Measurements from ENCODE around the gene CD300LG. TPM values are rescaled to one million over a fixed set of nuclear protein-coding genes. Genes with fewer than 3 reads are reported as not detected.

Gene CD300LG
- total RNA-seq, 1 experiment from 2014 or later, result not detected

DNA sequence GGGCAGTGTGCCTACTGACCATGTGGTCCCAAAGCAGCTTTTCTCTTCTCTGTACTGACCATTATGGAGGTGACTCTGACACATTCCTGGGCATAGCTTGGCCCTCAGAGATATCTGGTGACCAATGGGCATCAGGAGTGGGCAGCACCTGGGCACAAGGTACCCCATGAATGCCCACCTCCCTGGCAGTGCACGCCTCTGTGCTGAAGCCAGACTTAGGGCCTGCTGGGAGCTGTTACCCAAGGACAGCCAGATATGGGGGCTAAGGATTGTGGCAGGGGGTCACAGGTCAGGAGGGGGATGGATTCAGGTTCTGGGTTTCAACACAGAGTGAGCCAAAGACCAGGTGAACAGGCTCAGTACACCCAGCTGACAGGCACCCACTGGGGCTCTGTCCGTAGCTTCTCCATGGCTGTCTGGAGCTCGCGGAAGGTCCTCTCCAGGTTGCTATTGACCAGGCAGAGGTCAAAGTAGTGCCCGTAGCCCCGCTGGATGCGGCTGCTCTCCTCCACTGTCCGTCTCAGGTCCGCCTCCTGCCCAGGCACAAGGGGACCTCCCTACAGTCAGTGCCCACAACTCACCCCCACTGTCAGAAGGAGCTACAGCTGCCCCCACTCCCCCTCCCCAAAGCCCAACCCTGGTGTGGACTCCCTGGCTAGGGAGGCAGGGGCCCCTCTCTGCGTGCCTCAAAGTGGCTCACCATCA lies 30.6 kb downstream of the CD300LG start:
- no peaks in the 10 kb centered on the region for H3K36me3 ChIP-seq (ENCODE audit: insufficient read depth, low read length, poor library complexity, severe bottlenecking)
- intact Hi-C loops (cut with micrococcal nuclease; ENCODE audit: unreplicated experiment), result loop anchor here (2.0 kb wide), 1 partner anchor 117 kb away; no protein-coding TSS in a partner anchor
- TF ChIP-seq, protein P1, sequence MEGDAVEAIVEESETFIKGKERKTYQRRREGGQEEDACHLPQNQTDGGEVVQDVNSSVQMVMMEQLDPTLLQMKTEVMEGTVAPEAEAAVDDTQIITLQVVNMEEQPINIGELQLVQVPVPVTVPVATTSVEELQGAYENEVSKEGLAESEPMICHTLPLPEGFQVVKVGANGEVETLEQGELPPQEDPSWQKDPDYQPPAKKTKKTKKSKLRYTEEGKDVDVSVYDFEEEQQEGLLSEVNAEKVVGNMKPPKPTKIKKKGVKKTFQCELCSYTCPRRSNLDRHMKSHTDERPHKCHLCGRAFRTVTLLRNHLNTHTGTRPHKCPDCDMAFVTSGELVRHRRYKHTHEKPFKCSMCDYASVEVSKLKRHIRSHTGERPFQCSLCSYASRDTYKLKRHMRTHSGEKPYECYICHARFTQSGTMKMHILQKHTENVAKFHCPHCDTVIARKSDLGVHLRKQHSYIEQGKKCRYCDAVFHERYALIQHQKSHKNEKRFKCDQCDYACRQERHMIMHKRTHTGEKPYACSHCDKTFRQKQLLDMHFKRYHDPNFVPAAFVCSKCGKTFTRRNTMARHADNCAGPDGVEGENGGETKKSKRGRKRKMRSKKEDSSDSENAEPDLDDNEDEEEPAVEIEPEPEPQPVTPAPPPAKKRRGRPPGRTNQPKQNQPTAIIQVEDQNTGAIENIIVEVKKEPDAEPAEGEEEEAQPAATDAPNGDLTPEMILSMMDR (conservative IDR thresholded peaks at IDR 0.05; ENCODE audit: low read depth, low read length), result no peak
- TF ChIP-seq EZH2 (IDR thresholded peaks at IDR 0.05; ENCODE audit: borderline replicate concordance, low read depth, low read length, poor library complexity, severe bottlenecking), result no peak
- no TSS peak for BruUV-seq (replicated peaks)
- no peak overlapping the region for H3K27ac ChIP-seq (ENCODE audit: low read depth, low read length, poor library complexity, severe bottlenecking)
- ChIA-PET CTCF (interaction anchor here (1.0 kb wide), 1 partner anchor 238 kb away, joined by 4 read pairs; no protein-coding TSS in a partner anchor), POLR2A (ENCODE audit: low non-redundant PET) (no interaction called here)
- H3K4me1 ChIP-seq (ENCODE audit: insufficient read depth, low read length, poor library complexity, severe bottlenecking), result no peaks in the 10 kb centered on the region
- no peak overlapping the region for H3K4me3 ChIP-seq (ENCODE audit: low read depth, low read length, poor library complexity, severe bottlenecking)
- no peak for DNase-seq (ENCODE audit: low spot score)
- H3K27me3 ChIP-seq (replicated peaks; ENCODE audit: insufficient read depth, low read depth, low read length, poor library complexity), result no peaks in the 10 kb centered on the region
- H3K9me3 ChIP-seq (ENCODE audit: low read depth, low read length, poor library complexity, severe bottlenecking), result no peaks in the 10 kb centered on the region

DNA sequence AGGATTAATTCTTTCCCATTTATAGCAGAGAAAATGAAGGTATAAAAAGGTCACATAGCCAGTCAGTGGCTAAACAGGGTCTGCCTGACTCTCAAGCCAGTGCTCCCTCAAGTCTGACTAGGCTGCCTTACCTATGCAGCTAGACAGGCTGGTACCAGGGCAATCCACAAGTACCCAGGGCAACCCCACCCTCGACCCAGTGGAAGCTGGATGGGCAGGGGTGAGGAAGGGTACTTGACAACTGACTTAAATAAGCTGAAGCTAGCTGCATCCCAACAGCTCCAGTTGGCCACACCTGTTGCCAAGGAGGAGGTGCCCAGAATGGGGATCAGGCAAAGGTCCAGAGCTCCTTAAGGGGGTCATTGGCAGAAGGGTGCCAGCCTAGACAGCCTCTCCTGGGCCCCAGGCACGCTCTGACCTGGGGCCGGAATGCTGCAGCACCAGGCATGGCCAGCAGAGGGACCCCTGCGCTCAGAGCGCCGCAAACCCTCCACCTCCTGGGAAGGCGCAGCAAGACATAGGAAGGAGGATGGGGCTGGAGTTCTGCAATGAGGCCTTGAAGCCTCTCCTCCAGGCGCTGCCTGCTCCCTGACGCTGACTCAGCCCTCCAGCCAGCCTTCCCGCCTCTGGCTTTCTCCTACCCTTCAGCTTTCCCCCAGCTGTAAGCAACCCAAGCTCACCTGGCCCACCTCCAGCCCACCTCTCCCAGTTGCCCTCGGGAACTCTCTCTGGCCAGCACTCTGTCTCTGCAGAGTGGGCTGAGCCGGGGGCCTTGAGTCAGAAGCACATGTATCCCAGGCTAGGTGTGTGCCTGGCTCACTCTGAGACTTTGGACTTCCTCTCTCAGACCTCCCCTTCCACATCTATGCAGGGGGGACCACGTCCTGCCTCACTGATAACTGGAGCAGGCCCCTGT lies 31.5 kb downstream of the CD300LG start:
- POLR2A ChIA-PET (ENCODE audit: low non-redundant PET), result no interaction called here
- no peaks in the 10 kb centered on the region for H3K9me3 ChIP-seq (ENCODE audit: low read depth, low read length, poor library complexity, severe bottlenecking)
- no peak overlapping the region for H3K4me3 ChIP-seq (ENCODE audit: low read depth, low read length, poor library complexity, severe bottlenecking)
- BruUV-seq (replicated peaks), result no TSS peak
- DNase-seq (ENCODE audit: low spot score), result peak; percentile 76
- no peaks in the 10 kb centered on the region for H3K27me3 ChIP-seq (replicated peaks; ENCODE audit: insufficient read depth, low read depth, low read length, poor library complexity)
- no peaks in the 10 kb centered on the region for H3K36me3 ChIP-seq (ENCODE audit: insufficient read depth, low read length, poor library complexity, severe bottlenecking)
- no peaks in the 10 kb centered on the region for H3K4me1 ChIP-seq (ENCODE audit: insufficient read depth, low read length, poor library complexity, severe bottlenecking)
- intact Hi-C loops (cut with micrococcal nuclease; ENCODE audit: unreplicated experiment), result loop anchor here (2.0 kb wide), 1 partner anchor 116 kb away; no protein-coding TSS in a partner anchor
- TF ChIP-seq, protein P1 (conservative IDR thresholded peaks at IDR 0.05; ENCODE audit: low read depth, low read length), result peak; percentile 79
- TF ChIP-seq EZH2 (IDR thresholded peaks at IDR 0.05; ENCODE audit: borderline replicate concordance, low read depth, low read length, poor library complexity, severe bottlenecking), result no peak
- no peak overlapping the region for H3K27ac ChIP-seq (ENCODE audit: low read depth, low read length, poor library complexity, severe bottlenecking)
- CTCF ChIA-PET, result interaction anchor here (0.6 to 1.0 kb wide), 2 partner anchors 38 to 237 kb away, joined by 4 read pairs; no protein-coding TSS in a partner anchor

DNA sequence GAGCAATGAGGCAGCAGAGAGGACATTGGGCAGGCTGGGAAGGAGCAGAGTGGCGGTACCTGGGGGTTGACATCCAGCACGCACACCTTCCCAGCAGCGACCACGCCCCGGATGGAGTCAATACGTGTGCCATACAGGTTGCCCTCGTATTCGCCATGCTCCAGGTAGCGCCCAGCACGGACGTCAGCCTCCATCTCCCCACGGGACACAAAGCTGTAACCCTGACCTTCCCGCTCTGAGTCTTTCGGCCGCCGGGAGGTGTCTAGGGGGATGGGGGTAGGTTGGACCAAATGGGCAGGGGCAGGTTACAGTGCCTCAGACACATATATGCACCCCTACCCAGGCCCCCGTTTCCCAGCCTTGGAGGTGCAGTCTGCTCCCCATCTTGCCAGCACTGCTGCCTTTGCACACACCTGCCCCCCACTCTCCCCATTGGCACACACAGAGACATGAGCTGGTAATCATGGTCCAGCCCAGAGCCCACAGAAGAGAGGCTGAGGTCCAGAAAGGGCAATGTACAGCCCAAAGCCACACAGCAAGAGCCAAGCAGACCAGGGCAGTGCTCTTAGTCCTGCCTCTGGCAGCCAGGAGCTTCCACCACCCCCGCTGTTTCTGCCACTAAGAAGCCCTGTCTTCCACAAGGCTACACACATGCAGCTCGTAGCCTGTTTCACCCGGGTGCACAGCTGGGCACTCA lies 32.9 kb downstream of the CD300LG start:
- no peak for DNase-seq (ENCODE audit: low spot score)
- POLR2A ChIA-PET (ENCODE audit: low non-redundant PET), result no interaction called here
- CTCF ChIA-PET, result interaction anchor here (0.6 kb wide), 2 partner anchors 28 to 114 kb away, joined by 5 to 7 read pairs; no protein-coding TSS in a partner anchor
- no peaks in the 10 kb centered on the region for H3K4me1 ChIP-seq (ENCODE audit: insufficient read depth, low read length, poor library complexity, severe bottlenecking)
- intact Hi-C loops (cut with micrococcal nuclease; ENCODE audit: unreplicated experiment), result loop anchor here (2.0 kb wide), 1 partner anchor 115 kb away; no protein-coding TSS in a partner anchor
- H3K27me3 ChIP-seq (replicated peaks; ENCODE audit: insufficient read depth, low read depth, low read length, poor library complexity), result no peaks in the 10 kb centered on the region
- BruUV-seq (replicated peaks), result no TSS peak
- no peaks in the 10 kb centered on the region for H3K9me3 ChIP-seq (ENCODE audit: low read depth, low read length, poor library complexity, severe bottlenecking)
- H3K4me3 ChIP-seq (ENCODE audit: low read depth, low read length, poor library complexity, severe bottlenecking), result no peak overlapping the region
- TF ChIP-seq EZH2 (IDR thresholded peaks at IDR 0.05; ENCODE audit: borderline replicate concordance, low read depth, low read length, poor library complexity, severe bottlenecking), result no peak
- TF ChIP-seq, protein P1 (conservative IDR thresholded peaks at IDR 0.05; ENCODE audit: low read depth, low read length), result no peak
- H3K27ac ChIP-seq (ENCODE audit: low read depth, low read length, poor library complexity, severe bottlenecking), result no peak overlapping the region
- H3K36me3 ChIP-seq (ENCODE audit: insufficient read depth, low read length, poor library complexity, severe bottlenecking), result no peaks in the 10 kb centered on the region
